IPS-18a (cell line): ENCODE results near the gene PLPP2.

Experiments used
- H3K27ac ChIP-seq: one replicate; pipeline ENCODE4 v1.5.1; 2013; ENCODE audit warnings: low read length
- H3K27me3 ChIP-seq: one replicate; pipeline ENCODE4 v1.6.1; 2013; ENCODE audit warnings: mild to moderate bottlenecking, low read length; ENCODE audit not compliant: control insufficient read depth, insufficient read depth
- H3K36me3 ChIP-seq: one replicate; pipeline ENCODE4 v1.6.1; 2013; ENCODE audit warnings: low read depth, low read length; ENCODE audit not compliant: control insufficient read depth
- H3K4me1 ChIP-seq: one replicate; pipeline ENCODE4 v1.6.1; 2013; ENCODE audit warnings: low read depth, low read length; ENCODE audit not compliant: control insufficient read depth
- H3K4me3 ChIP-seq: one replicate; pipeline ENCODE4 v1.5.1; 2013; ENCODE audit warnings: low read length
- H3K9ac ChIP-seq: one replicate; pipeline ENCODE4 v1.6.1; 2013; ENCODE audit warnings: mild to moderate bottlenecking, low read length, moderate library complexity
- H3K9me3 ChIP-seq: one replicate; pipeline ENCODE4 v1.6.1; 2013; ENCODE audit warnings: low read depth, low read length; ENCODE audit not compliant: control insufficient read depth

PLPP2 gene

DNA sequence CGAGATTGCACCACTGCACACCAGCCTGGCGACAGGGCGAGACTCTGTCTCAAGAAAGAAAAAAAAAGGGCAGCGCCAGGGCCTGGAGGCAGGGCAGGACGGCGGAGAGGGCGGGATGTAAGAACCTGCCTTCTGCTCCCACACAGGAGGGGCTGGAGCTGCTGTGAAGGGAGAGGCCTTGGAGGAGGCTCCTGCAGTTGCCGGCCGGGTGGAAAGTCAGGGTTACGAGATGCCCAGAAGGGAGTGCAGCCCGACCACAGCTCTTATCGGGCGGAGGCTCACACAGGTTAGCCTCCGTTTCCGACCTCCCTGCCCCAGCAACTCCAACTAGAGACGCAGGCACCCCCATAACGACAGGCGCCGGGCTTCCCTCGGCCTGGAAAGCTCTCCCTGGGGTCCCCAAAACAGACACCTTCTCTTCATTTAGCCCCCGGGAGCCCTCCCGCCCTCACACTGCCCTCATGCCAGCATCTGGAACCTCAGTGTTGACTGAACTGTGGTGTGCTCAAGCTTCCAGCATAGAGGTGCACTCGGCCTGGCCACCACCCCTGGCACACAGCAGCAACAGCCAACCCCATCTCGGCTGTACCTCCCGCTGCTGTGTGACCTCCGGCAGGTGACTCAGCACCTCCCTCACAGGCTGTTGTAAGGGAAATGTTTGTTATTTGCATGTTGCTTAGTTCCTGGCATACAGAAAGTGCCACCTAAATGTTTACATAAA, 1.4 kb downstream of the PLPP2 start:
- Histone ChIP-seq H3K4me3 (peak overlapping the region; percentile 66), H3K9ac (peak overlapping the region; percentile 87), H3K27me3 (peaks cover 29% of the 10 kb centered on the region)

DNA sequence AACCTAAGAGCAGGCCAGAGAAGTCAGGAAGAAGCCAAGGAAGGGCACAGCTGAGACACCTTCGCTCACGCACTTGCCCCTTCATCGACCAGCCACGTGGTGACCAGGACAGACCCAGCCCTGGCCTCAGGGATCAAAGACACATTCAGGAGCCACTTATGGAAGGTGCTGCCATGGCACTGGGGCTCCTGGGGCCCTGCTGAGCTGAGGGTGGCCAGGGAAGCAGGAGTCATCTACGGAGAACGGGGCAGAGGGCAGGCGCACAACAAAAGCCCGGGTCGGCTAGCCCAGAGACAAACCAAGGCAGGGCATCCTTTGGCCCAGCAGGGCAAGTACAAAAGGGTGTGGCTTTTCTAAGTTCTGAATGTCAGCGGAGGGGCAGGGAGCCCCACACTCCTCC, 2.3 kb downstream of the PLPP2 start:
- H3K9me3 ChIP-seq: no peaks in the 10 kb centered on the region
- H3K36me3 ChIP-seq: peaks cover 9% of the 10 kb centered on the region
- H3K9ac ChIP-seq: no peak overlapping the region
- H3K27ac ChIP-seq: peak overlapping the region; percentile 57
- peaks cover 18% of the 10 kb centered on the region for H3K4me1 ChIP-seq
- H3K27me3 ChIP-seq: peaks cover 20% of the 10 kb centered on the region
- H3K4me3 ChIP-seq: no peak overlapping the region

More for the DNA sequence above, 1.4 kb downstream of the PLPP2 start:
- Histone ChIP-seq H3K36me3 (peaks cover 9% of the 10 kb centered on the region), H3K4me1 (peaks cover 25% of the 10 kb centered on the region), H3K9me3 (no peaks in the 10 kb centered on the region), H3K27ac (peak overlapping the region; percentile 100)

DNA sequence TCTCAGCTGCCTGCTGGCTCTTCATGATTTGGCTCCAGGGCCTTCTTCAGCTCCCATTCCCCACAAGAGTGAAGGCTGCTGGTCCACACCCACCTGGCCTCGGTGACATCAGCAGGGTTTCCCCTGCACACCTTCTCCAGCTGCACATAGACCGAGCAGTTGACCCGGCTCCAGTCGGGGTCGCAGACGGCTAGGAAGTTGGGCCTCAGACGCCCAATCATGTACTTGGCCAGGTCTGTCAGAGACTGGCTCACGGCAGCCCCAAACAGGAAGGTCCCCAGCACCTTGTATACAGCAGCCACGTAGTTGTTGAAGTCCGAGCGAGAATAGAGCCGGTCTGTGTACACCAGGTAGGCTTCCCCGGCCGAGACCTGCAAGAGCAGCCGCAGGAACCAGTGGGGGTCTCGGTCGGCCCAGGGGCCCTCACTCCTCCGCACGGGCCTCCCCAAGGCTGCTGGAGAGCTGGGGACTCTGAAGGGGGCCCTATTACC, 3.8 kb downstream of the PLPP2 start:
- H3K27ac ChIP-seq: no peak overlapping the region
- peaks cover 18% of the 10 kb centered on the region for H3K4me1 ChIP-seq
- H3K27me3 ChIP-seq: peaks cover 5% of the 10 kb centered on the region
- no peak overlapping the region for H3K4me3 ChIP-seq
- H3K9ac ChIP-seq: no peak overlapping the region
- no peaks in the 10 kb centered on the region for H3K9me3 ChIP-seq
- peaks cover 14% of the 10 kb centered on the region for H3K36me3 ChIP-seq

DNA sequence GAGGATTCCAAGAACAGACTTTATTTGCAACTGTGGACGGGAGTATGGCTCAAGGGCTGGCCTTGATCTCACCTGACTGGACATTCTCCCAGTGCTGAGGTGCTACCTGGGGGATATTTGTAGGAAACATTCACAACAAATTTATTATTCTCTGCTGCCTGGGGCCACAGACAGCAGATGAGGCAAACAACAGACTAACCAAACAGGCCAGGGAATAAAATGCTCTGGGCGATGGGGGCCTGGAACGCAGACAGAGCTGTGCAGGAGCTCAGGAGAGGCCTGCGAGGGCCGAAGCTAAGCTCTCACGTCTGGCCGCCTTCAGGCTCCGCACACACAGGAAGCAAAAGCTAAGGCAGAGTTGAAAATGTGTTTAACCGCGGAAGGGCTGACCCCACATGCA, 7.8 kb downstream of the PLPP2 start:
- Histone ChIP-seq H3K4me1 (no peaks in the 10 kb centered on the region), H3K9ac (no peak overlapping the region), H3K27me3 (no peaks in the 10 kb centered on the region), H3K27ac (no peak overlapping the region), H3K36me3 (peaks cover 25% of the 10 kb centered on the region), H3K4me3 (no peak overlapping the region), H3K9me3 (no peaks in the 10 kb centered on the region)

DNA sequence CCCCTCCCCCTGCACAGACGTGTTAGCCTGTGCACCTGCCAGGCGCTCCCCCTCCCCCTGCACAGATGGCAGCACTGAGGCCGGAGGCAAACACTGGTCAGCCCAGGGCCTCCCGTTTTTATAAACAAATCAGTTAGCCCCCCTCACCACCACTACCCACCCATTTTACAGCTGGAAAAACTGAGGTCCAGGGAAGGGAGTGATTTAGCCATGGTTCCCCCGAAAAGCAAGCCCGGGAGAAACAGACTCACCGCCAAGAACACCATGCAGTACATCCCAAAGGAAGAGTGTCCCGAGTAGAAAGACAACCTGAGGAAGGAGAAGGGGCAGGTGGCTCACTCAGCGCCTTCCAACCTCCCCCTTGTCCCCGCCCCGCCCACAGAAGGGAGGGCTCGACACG, 8.7 kb downstream of the PLPP2 start:
- Histone ChIP-seq H3K9ac (no peak overlapping the region), H3K4me3 (no peak overlapping the region), H3K9me3 (no peaks in the 10 kb centered on the region), H3K36me3 (peaks cover 24% of the 10 kb centered on the region), H3K27me3 (no peaks in the 10 kb centered on the region), H3K27ac (no peak overlapping the region), H3K4me1 (peaks cover 4% of the 10 kb centered on the region)

DNA sequence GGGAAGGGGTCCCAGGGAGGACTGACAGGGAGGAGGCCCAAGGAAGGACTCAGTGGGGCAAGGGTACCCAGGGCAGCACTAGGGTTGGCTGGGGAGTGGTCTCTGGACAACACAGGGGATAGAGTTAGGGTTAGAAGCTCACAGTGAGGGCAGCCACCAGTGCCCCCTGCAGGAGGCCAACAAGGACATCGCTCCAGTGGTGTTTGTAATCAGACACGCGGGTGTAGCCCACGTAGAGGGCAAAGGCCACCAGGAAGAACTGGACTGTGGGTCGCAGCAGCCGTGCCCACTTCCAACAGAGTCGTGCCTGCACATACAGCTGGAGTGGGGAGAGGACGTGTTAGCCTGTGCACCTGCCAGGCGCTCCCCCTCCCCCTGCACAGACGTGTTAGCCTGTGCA, 9.2 kb downstream of the PLPP2 start:
- Histone ChIP-seq H3K4me1 (peaks cover 9% of the 10 kb centered on the region), H3K27me3 (no peaks in the 10 kb centered on the region), H3K9me3 (no peaks in the 10 kb centered on the region), H3K9ac (no peak overlapping the region), H3K36me3 (peaks cover 19% of the 10 kb centered on the region), H3K27ac (no peak overlapping the region), H3K4me3 (no peak overlapping the region)

DNA sequence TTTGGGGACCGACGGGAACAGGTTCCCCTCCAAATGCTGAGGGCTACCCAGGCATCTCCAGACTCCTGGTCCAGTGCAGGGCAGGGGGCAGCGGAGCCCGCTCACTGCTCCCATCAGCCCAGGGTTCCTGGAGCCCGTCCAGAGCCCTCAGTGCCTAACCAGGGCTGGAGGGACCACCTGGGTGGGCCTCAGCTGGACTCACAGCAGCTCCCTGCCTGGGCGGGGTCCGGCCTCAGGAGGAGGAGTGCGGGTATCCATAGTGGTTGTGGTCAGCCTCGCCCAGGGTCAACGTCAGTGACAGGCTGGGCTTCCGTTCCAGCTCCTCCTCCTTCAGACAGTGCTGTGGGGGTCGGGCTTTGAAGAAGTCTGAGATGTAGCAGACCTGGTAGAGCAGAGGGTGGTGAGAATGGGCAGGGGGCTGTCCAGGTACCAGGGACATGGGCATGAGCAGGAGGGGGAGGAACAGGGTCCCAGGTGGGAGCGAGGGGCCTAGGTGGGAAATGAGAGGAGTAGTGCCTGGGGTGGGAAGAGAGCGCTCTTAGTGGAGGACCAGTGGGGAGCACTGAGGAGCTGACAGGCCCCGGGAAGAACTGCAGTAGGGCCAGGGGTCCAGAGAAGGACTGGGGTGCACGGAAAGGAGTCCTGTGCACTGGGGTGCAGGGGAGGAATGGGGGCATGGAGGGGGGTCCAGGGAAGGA, 9.9 kb downstream of the PLPP2 start:
- Histone ChIP-seq H3K4me3 (no peak overlapping the region), H3K36me3 (peaks cover 15% of the 10 kb centered on the region), H3K27me3 (no peaks in the 10 kb centered on the region), H3K9me3 (no peaks in the 10 kb centered on the region), H3K4me1 (peaks cover 10% of the 10 kb centered on the region), H3K27ac (no peak overlapping the region), H3K9ac (no peak overlapping the region)

DNA sequence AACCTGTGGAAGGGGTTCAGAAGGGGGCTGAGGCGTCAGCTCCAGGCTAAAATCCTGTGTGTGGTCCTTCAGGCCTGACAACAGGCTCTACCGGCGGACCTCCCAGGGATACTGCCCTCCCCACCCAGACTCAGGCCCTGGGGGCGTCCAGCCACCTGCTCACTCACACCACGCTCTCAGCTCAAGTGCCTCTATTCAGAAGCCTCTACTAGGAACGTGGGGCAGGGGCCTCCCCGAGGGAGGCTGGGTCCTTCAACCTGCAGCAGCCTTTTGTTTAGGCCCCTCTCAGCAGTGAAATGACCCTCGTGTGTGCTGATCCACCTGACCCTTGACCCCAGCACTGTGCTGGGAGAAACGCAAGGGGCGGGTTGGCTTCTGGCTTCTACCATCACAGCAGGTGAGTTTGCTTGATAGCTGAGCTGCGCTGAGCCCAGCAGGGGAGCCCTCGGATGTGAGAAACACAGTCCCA, 10.6 kb downstream of the PLPP2 start:
- Histone ChIP-seq H3K4me1 (peaks cover 10% of the 10 kb centered on the region), H3K27ac (no peak overlapping the region), H3K4me3 (no peak overlapping the region), H3K27me3 (no peaks in the 10 kb centered on the region), H3K36me3 (peaks cover 15% of the 10 kb centered on the region), H3K9ac (no peak overlapping the region), H3K9me3 (no peaks in the 10 kb centered on the region)

DNA sequence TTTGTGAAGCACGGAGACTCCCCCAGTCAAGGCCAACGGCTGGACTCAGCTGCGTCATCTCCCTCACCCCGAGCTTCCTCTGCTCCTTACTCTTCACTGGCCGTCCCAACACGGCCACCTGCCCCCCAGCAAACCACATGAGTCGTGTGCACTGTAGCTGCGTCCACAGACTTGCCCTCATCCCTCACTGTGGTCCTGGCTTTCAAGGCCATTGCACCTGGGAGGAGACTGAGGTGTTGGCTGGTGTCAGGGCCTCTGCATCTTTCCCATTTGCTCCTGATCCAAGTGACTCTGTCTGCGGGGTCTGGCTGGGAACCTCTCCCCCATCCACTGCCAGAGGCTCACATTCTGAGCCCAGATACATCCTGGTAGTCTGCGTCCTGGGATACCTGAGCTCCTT, 11.5 kb downstream of the PLPP2 start:
- no peaks in the 10 kb centered on the region for H3K27me3 ChIP-seq
- H3K4me1 ChIP-seq: peaks cover 10% of the 10 kb centered on the region
- peaks cover 15% of the 10 kb centered on the region for H3K36me3 ChIP-seq

DNA sequence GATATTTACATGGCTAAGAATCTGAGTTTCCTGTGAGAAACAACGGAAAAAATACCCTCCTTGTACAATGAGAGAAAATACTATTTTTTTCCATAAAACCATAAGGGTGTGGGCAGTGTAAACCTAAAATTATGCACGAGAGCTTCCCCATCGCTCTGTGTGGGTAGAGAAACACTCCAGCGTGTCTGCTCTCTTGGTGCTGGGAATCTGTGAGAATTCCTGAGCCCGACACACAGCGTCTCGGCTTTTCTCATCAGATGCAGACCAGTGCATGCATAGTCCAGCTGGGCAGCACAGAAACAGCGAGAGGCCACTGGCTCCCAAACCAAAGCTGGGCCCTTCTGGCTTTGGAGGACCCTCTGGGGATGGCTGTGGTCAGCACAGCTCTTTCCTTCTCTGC, 12.0 kb downstream of the PLPP2 start:
- Histone ChIP-seq H3K4me3 (no peak overlapping the region), H3K9me3 (no peaks in the 10 kb centered on the region), H3K27me3 (no peaks in the 10 kb centered on the region), H3K27ac (no peak overlapping the region), H3K9ac (no peak overlapping the region), H3K36me3 (peaks cover 15% of the 10 kb centered on the region), H3K4me1 (peaks cover 10% of the 10 kb centered on the region)

More for the DNA sequence above, 11.5 kb downstream of the PLPP2 start:
- no peak overlapping the region for H3K4me3 ChIP-seq
- no peaks in the 10 kb centered on the region for H3K9me3 ChIP-seq
- H3K9ac ChIP-seq: no peak overlapping the region
- no peak overlapping the region for H3K27ac ChIP-seq

DNA sequence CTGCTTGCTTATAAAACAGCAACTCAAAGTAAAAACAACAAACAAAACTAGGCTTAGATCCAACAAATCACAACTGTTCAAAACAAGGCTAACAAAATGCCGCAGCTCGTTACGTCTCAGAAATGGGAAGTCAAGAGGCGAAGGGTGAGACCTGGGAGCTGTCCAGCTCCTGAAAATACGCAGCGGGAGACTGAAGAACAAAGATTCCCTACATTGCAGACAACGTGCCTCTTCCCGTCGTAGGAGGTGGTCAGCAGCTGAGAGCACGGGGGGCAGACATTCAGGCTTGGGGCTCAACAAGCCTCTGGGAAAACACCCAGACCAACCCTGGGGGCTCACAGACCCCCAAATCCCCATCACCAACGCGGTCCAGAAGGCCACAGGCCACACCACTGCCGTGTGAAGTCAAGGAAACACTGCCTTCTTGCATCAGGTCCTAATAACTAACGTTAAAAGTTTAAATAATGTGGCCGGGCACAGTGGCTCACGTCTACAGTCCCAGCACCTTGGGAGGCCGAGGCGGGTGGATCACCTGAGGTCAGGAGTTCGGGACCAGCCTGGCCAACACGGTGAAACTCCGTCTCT, 13.5 kb downstream of the PLPP2 start:
- Histone ChIP-seq H3K27me3 (no peaks in the 10 kb centered on the region), H3K4me3 (no peak overlapping the region), H3K4me1 (peaks cover 10% of the 10 kb centered on the region), H3K36me3 (peaks cover 12% of the 10 kb centered on the region), H3K9ac (no peak overlapping the region), H3K9me3 (no peaks in the 10 kb centered on the region), H3K27ac (no peak overlapping the region)
